Fibroblast of lung (primary cell): ENCODE measurements around the gene MYPN. TPM values are rescaled to one million over a fixed set of nuclear protein-coding genes. Genes with fewer than 3 reads are reported as not detected.

Experiments
- DNase-seq, 2 donors: peaks; one replicate each; pipeline versions ENCODE4 v3.0.0 to v3.0.0-alpha.2; 2010; ENCODE audit warnings: low read depth in 2 of 2
- H2AFZ ChIP-seq: 2 replicates; pipeline ENCODE4 v1.5.1; 2012; ENCODE audit warnings: low read length, control low read depth, inconsistent platforms
- H3K27ac ChIP-seq: 2 replicates; pipeline ENCODE4 v1.5.1; 2011; ENCODE audit warnings: low read length, control low read depth; ENCODE audit not compliant: insufficient read depth
- H3K27me3 ChIP-seq: 2 replicates; pipeline ENCODE4 v1.5.1; 2011; ENCODE audit warnings: mild to moderate bottlenecking, low read length; ENCODE audit not compliant: control insufficient read depth, insufficient read depth
- H3K36me3 ChIP-seq: 2 replicates; pipeline ENCODE4 v1.5.1; 2011; ENCODE audit warnings: low read length; ENCODE audit not compliant: control insufficient read depth, insufficient read depth
- H3K4me1 ChIP-seq: 2 replicates; pipeline ENCODE4 v1.5.1; 2011; ENCODE audit warnings: low read length; ENCODE audit not compliant: control insufficient read depth, insufficient read depth; ENCODE audit errors: extremely low read depth
- H3K4me2 ChIP-seq: 2 replicates; pipeline ENCODE4 v1.5.1; 2011; ENCODE audit warnings: low read length, control low read depth; ENCODE audit not compliant: insufficient read depth; ENCODE audit errors: extremely low read depth
- H3K4me3 ChIP-seq, 4 experiments: fragments of 200-600 bp in 1 of 4; sonication (generic) in 1 of 4; replicated peaks in 1 of 4; 2 replicates each; pipeline ENCODE4 v1.5.1; 2011 to 2016; ENCODE audit warnings: low read length in 4 of 4, low read depth in 3 of 4, mild to moderate bottlenecking in 3 of 4, control low read depth in 2 of 4, inconsistent platforms in 1 of 4, mixed read lengths in 1 of 4; ENCODE audit not compliant: insufficient read depth in 1 of 4; ENCODE audit errors: control extremely low read depth in 1 of 4
- H3K79me2 ChIP-seq: 2 replicates; pipeline ENCODE4 v1.5.1; 2012; ENCODE audit warnings: mild to moderate bottlenecking, low read length, inconsistent platforms; ENCODE audit not compliant: control insufficient read depth, insufficient read depth
- H3K9ac ChIP-seq: 2 replicates; pipeline ENCODE4 v1.5.1; 2011; ENCODE audit warnings: mild to moderate bottlenecking, low read length, control low read depth; ENCODE audit not compliant: insufficient read depth
- H3K9me3 ChIP-seq: 2 replicates; pipeline ENCODE4 v1.5.1; 2012; ENCODE audit warnings: low read depth, low read length; ENCODE audit not compliant: control insufficient read depth, insufficient read depth
- H4K20me1 ChIP-seq: 2 replicates; pipeline ENCODE4 v1.5.1; 2011; ENCODE audit warnings: low read length; ENCODE audit not compliant: control insufficient read depth, insufficient read depth; ENCODE audit errors: extremely low read depth
- CTCF ChIP-seq, 2 donors: IDR thresholded peaks in 1 of 2; conservative IDR thresholded peaks in 1 of 2; 1 replicate in 1 of 2; 2 replicates in 1 of 2; pipeline ENCODE4 v1.5.1; 2011 to 2012; ENCODE audit warnings: low read length in 2 of 2, control low read depth in 1 of 2, inconsistent platforms in 1 of 2, low read depth in 1 of 2, mild to moderate bottlenecking in 1 of 2
- EZH2 ChIP-seq: IDR thresholded peaks from 2 replicates; pipeline ENCODE4 v1.5.1; 2012; ENCODE audit warnings: low read length, control low read depth, mild to moderate bottlenecking; ENCODE audit errors: missing control alignments
- polyA plus RNA-seq, 2 donors: library from polyadenylated mRNA; depleted of rRNA in 1 of 2; stranded (reverse) in 1 of 2; unstranded in 1 of 2; fragments of >200 nt; gene quantifications; 2 replicates each; pipeline ENCODE4 v1.2.1, GENCODE V29; 2011 to 2012; ENCODE audit warnings: missing spikeins in 1 of 2
- total RNA-seq: library from RNA; depleted of rRNA; stranded (reverse); fragments of >200 nt; gene quantifications from 2 replicates; pipeline ENCODE4 v1.2.1, GENCODE V29; 2014

MYPN gene
- total and polyA plus RNA-seq, 2 donors (not counting 1 experiment from before 2014, with no cell fraction given): 0.77 to 1.2 TPM

GRCh38 chr10:68111584-68111983, 2.3 kb downstream of the MYPN start:
- no peak overlapping the region for H3K9ac ChIP-seq
- H4K20me1 ChIP-seq: no peaks in the 10 kb centered on the region
- H3K27me3 ChIP-seq: no peaks in the 10 kb centered on the region
- H3K9me3 ChIP-seq: no peaks in the 10 kb centered on the region
- H3K4me1 ChIP-seq: peaks cover 12% of the 10 kb centered on the region
- no peaks in the 10 kb centered on the region for H3K79me2 ChIP-seq
- H3K4me2 ChIP-seq: no peak overlapping the region
- H3K4me3 ChIP-seq: no peak overlapping the region
- DNase-seq: no peak
- H2AFZ ChIP-seq: no peak overlapping the region
- H3K27ac ChIP-seq: no peak overlapping the region
- no peak for TF ChIP-seq EZH2
- TF ChIP-seq CTCF (conservative IDR thresholded peaks at IDR 0.05 in 1 of 2, IDR thresholded peaks at IDR 0.05 in 1 of 2; ENCODE audit: low read depth in 1 of 2, low read length in 2 of 2): no peak
- no peaks in the 10 kb centered on the region for H3K36me3 ChIP-seq

- no peak overlapping the region for H3K9ac ChIP-seq
- H3K9me3 ChIP-seq: no peaks in the 10 kb centered on the region
- no peak overlapping the region for H3K4me3 ChIP-seq
- H3K36me3 ChIP-seq: no peaks in the 10 kb centered on the region
- peaks cover 9% of the 10 kb centered on the region for H3K4me1 ChIP-seq
- H2AFZ ChIP-seq: no peak overlapping the region
- H3K27ac ChIP-seq: no peak overlapping the region
- H3K27me3 ChIP-seq: no peaks in the 10 kb centered on the region
- DNase-seq: no peak
- H3K4me2 ChIP-seq: no peak overlapping the region
- no peak for TF ChIP-seq CTCF (conservative IDR thresholded peaks at IDR 0.05 in 1 of 2, IDR thresholded peaks at IDR 0.05 in 1 of 2; ENCODE audit: low read depth in 1 of 2, low read length in 2 of 2)
- no peak for TF ChIP-seq EZH2
- no peaks in the 10 kb centered on the region for H4K20me1 ChIP-seq
- no peaks in the 10 kb centered on the region for H3K79me2 ChIP-seq
These were observed 3.5 kb downstream of the MYPN start for GRCh38 chr10:68112837-68113236.

GRCh38 chr10:68118657-68119056, 9.4 kb downstream of the MYPN start:
- H3K27me3 ChIP-seq: no peaks in the 10 kb centered on the region
- no peaks in the 10 kb centered on the region for H3K36me3 ChIP-seq
- H3K27ac ChIP-seq: no peak overlapping the region
- DNase-seq: no peak
- H3K4me1 ChIP-seq: no peaks in the 10 kb centered on the region
- H4K20me1 ChIP-seq: no peaks in the 10 kb centered on the region
- no peaks in the 10 kb centered on the region for H3K79me2 ChIP-seq
- no peak for TF ChIP-seq EZH2
- no peak for TF ChIP-seq CTCF (conservative IDR thresholded peaks at IDR 0.05 in 1 of 2, IDR thresholded peaks at IDR 0.05 in 1 of 2; ENCODE audit: low read depth in 1 of 2, low read length in 2 of 2)
- no peak overlapping the region for H3K9ac ChIP-seq
- H3K4me3 ChIP-seq: no peak overlapping the region
- H2AFZ ChIP-seq: no peak overlapping the region
- H3K4me2 ChIP-seq: no peak overlapping the region
- H3K9me3 ChIP-seq: no peaks in the 10 kb centered on the region
